H9 (cell line): ENCODE results near the gene SLC35B2. TPM values are rescaled to one million over a fixed set of nuclear protein-coding genes. Genes with fewer than 3 reads are reported as not detected.

Experiments used
- DNase-seq: peaks from one replicate; pipeline ENCODE4 v3.0.0-alpha.2; 2017
- H2AFZ ChIP-seq: one replicate; pipeline ENCODE4 v1.6.1; 2013; ENCODE audit warnings: mild to moderate bottlenecking, low read length, control low read depth, moderate library complexity
- H2AK5ac ChIP-seq: 2 replicates; pipeline ENCODE4 v1.6.1; 2013; ENCODE audit warnings: low read length, control low read depth, mixed read lengths; ENCODE audit not compliant: insufficient read length
- H2BK120ac ChIP-seq: one replicate; pipeline ENCODE4 v1.6.1; 2013; ENCODE audit warnings: low read depth, mild to moderate bottlenecking, low read length, control low read depth, inconsistent platforms; ENCODE audit not compliant: poor library complexity, severe bottlenecking
- H2BK12ac ChIP-seq: 2 replicates; pipeline ENCODE4 v1.6.1; 2013; ENCODE audit warnings: low read length, control low read depth, mixed read lengths, low read depth; ENCODE audit not compliant: insufficient read length
- H2BK15ac ChIP-seq: 2 replicates; pipeline ENCODE4 v1.6.1; 2013; ENCODE audit warnings: low read depth, low read length, control low read depth
- H2BK20ac ChIP-seq: one replicate; pipeline ENCODE4 v1.6.1; 2013; ENCODE audit warnings: low read depth, mild to moderate bottlenecking, low read length, control low read depth, inconsistent platforms; ENCODE audit not compliant: poor library complexity, severe bottlenecking
- H2BK5ac ChIP-seq: 2 replicates; pipeline ENCODE4 v1.6.1; 2013; ENCODE audit warnings: low read length, control low read depth, mixed read lengths; ENCODE audit not compliant: insufficient read length
- H3K14ac ChIP-seq: 2 replicates; pipeline ENCODE4 v1.6.1; 2013; ENCODE audit warnings: low read length, control low read depth; ENCODE audit not compliant: insufficient read depth
- H3K18ac ChIP-seq: 2 replicates; pipeline ENCODE4 v1.6.1; 2013; ENCODE audit warnings: low read depth, mild to moderate bottlenecking, mixed read lengths, low read length, control low read depth; ENCODE audit not compliant: insufficient read length
- H3K23ac ChIP-seq: 2 replicates; pipeline ENCODE4 v1.6.1; 2013; ENCODE audit warnings: low read length, control low read depth, mixed read lengths, low read depth; ENCODE audit not compliant: insufficient read length
- H3K23me2 ChIP-seq: 2 replicates; pipeline ENCODE4 v1.6.1; 2013; ENCODE audit warnings: low read depth, mild to moderate bottlenecking, mixed read lengths, low read length, control low read depth; ENCODE audit not compliant: insufficient read length, poor library complexity, severe bottlenecking
- H3K27ac ChIP-seq: 2 replicates; pipeline ENCODE4 v1.5.1; 2013; ENCODE audit warnings: low read length, control low read depth, mixed read lengths, low read depth; ENCODE audit not compliant: insufficient read length
- H3K27me3 ChIP-seq: 2 replicates; pipeline ENCODE4 v1.6.1; 2013; ENCODE audit warnings: low read length, control low read depth, inconsistent platforms; ENCODE audit not compliant: insufficient read depth
- H3K4ac ChIP-seq: 2 replicates; pipeline ENCODE4 v1.6.1; 2013; ENCODE audit warnings: low read depth, mild to moderate bottlenecking, control low read depth, inconsistent platforms, low read length, moderate library complexity
- H3K4me1 ChIP-seq: 2 replicates; pipeline ENCODE4 v1.6.1; 2013; ENCODE audit warnings: low read length, control low read depth, inconsistent platforms; ENCODE audit not compliant: insufficient read depth
- H3K4me2 ChIP-seq: 2 replicates; pipeline ENCODE4 v1.6.1; 2013; ENCODE audit warnings: low read length, control low read depth, mixed read lengths; ENCODE audit not compliant: insufficient read length, insufficient read depth
- H3K56ac ChIP-seq: 2 replicates; pipeline ENCODE4 v1.6.1; 2013; ENCODE audit warnings: low read depth, mild to moderate bottlenecking, mixed read lengths, low read length, control low read depth; ENCODE audit not compliant: insufficient read length
- H3K79me1 ChIP-seq: 2 replicates; pipeline ENCODE4 v1.6.1; 2013; ENCODE audit warnings: low read depth, mild to moderate bottlenecking, moderate library complexity, low read length, control low read depth, inconsistent platforms; ENCODE audit not compliant: insufficient read depth, poor library complexity, severe bottlenecking
- H3K79me2 ChIP-seq: 2 replicates; pipeline ENCODE4 v1.6.1; 2013; ENCODE audit warnings: low read length, control low read depth, inconsistent platforms; ENCODE audit not compliant: insufficient read depth
- H3K9ac ChIP-seq: 2 replicates; pipeline ENCODE4 v1.6.1; 2013; ENCODE audit warnings: low read length, control low read depth, mixed read lengths; ENCODE audit not compliant: insufficient read length; ENCODE audit errors: extremely low read depth
- H3K9me3 ChIP-seq: one replicate; pipeline ENCODE4 v1.6.1; 2013; ENCODE audit warnings: low read depth, low read length, inconsistent platforms; ENCODE audit not compliant: control insufficient read depth
- H3T11ph ChIP-seq: one replicate; pipeline ENCODE4 v1.6.1; 2013; ENCODE audit warnings: mild to moderate bottlenecking, low read length, control low read depth, inconsistent platforms
- H4K20me1 ChIP-seq: one replicate; pipeline ENCODE4 v1.6.1; 2013; ENCODE audit not compliant: control insufficient read depth, insufficient read length, insufficient read depth
- H4K5ac ChIP-seq: 2 replicates; pipeline ENCODE4 v1.6.1; 2013; ENCODE audit warnings: low read depth, mild to moderate bottlenecking, mixed read lengths, low read length, control low read depth; ENCODE audit not compliant: insufficient read length
- H4K8ac ChIP-seq: replicated peaks from 2 replicates; pipeline ENCODE4 v1.6.1; 2013; ENCODE audit warnings: low read length, control low read depth, mixed read lengths, low read depth; ENCODE audit not compliant: insufficient read length
- H4K91ac ChIP-seq: 2 replicates; pipeline ENCODE4 v1.6.1; 2013; ENCODE audit warnings: low read depth, mild to moderate bottlenecking, moderate library complexity, mixed read lengths, low read length, control low read depth; ENCODE audit not compliant: insufficient read length
- H3K27ac Mint-ChIP-seq, 3 experiments: 2 replicates in 2 of 3; 3 replicates in 1 of 3; pipeline ENCODE4 v1.8.0; 2020 to 2021; ENCODE audit warnings: mixed read lengths in 3 of 3, mild to moderate bottlenecking in 1 of 3, moderate library complexity in 1 of 3
- H3K27me3 Mint-ChIP-seq: 2 replicates; pipeline ENCODE4 v1.8.0; 2021; ENCODE audit warnings: low read depth, mild to moderate bottlenecking, moderate library complexity, mixed read lengths
- H3K36me3 Mint-ChIP-seq, 3 experiments: 2 replicates in 2 of 3; 3 replicates in 1 of 3; pipeline ENCODE4 v1.8.0; 2020 to 2021; ENCODE audit warnings: low read depth in 3 of 3, mixed read lengths in 3 of 3; ENCODE audit not compliant: insufficient read depth in 1 of 3
- H3K4me1 Mint-ChIP-seq, 2 experiments: 2 replicates each; pipeline ENCODE4 v1.8.0; 2020; ENCODE audit warnings: mixed read lengths in 2 of 2
- H3K4me3 Mint-ChIP-seq, 2 experiments: 2 replicates in 1 of 2; 3 replicates in 1 of 2; pipeline ENCODE4 v1.8.0; 2020 to 2021; ENCODE audit warnings: mild to moderate bottlenecking in 2 of 2, mixed read lengths in 2 of 2, moderate library complexity in 1 of 2
- H3K9me3 Mint-ChIP-seq, 2 experiments: 2 replicates in 1 of 2; 3 replicates in 1 of 2; pipeline ENCODE4 v1.8.0; 2020; ENCODE audit warnings: mild to moderate bottlenecking in 2 of 2, mixed read lengths in 2 of 2, moderate library complexity in 1 of 2
- WGBS: extraction: QIAGEN DNeasy Blood & Tissue Kit; methylation state at CpG from one replicate; pipeline ENCODE4 v1.1.7; 2013; ENCODE audit warnings: missing lambda C conversion rate, low lambda C conversion rate, mixed read lengths; ENCODE audit not compliant: insufficient read length; ENCODE audit errors: extremely low coverage; 5-methylcytosine and 5-hydroxymethylcytosine counted together
- total RNA-seq: library from RNA; stranded (reverse); gene quantifications from 2 replicates; pipeline ENCODE4 v1.2.1, GENCODE V29; 2021
- TF ChIP-seq, protein P1 (sequence below): fragments of 200-600 bp; sonication (generic); conservative IDR thresholded peaks from 3 replicates; pipeline ENCODE4 v1.8.0; 2021; ENCODE audit warnings: antibody characterized with exemption, mild to moderate bottlenecking

The SLC35B2 gene
- total RNA-seq, 1 experiment from 2014 or later, result 34.5 TPM

DNA sequence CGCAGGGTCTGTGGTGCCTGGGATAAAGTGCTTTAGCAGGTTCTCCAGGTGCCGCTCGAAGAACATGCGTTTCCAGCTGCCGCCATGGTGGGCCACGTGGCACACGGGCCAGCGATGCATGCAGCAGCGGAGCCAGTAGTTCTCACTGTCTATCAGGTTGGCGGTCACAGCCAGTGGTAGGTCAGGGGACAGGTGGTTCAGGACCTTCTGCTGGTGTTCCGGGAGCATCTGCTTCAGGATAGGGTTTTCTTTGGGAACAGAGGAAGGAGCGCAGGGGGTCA, 28.9 kb upstream of the SLC35B2 start:
- H4K20me1 ChIP-seq, result no peaks in the 10 kb centered on the region
- no peak overlapping the region for H3K4ac ChIP-seq
- Mint-ChIP-seq H3K4me3 (no peak overlapping the region), H3K9me3 (no peaks in the 10 kb centered on the region), H3K27ac (no peak overlapping the region), H3K27me3 (peaks cover 81% of the 10 kb centered on the region), H3K4me1 (peaks cover 6 to 8% of the 10 kb centered on the region in 2 experiments; a peak in 3 of 4 replicates), H3K36me3 (no peaks in the 10 kb centered on the region)
- no peak overlapping the region for H2BK5ac ChIP-seq
- TF ChIP-seq, protein P1, sequence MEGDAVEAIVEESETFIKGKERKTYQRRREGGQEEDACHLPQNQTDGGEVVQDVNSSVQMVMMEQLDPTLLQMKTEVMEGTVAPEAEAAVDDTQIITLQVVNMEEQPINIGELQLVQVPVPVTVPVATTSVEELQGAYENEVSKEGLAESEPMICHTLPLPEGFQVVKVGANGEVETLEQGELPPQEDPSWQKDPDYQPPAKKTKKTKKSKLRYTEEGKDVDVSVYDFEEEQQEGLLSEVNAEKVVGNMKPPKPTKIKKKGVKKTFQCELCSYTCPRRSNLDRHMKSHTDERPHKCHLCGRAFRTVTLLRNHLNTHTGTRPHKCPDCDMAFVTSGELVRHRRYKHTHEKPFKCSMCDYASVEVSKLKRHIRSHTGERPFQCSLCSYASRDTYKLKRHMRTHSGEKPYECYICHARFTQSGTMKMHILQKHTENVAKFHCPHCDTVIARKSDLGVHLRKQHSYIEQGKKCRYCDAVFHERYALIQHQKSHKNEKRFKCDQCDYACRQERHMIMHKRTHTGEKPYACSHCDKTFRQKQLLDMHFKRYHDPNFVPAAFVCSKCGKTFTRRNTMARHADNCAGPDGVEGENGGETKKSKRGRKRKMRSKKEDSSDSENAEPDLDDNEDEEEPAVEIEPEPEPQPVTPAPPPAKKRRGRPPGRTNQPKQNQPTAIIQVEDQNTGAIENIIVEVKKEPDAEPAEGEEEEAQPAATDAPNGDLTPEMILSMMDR, result no peak
- H3K23me2 ChIP-seq, result no peaks in the 10 kb centered on the region
- H3K9ac ChIP-seq, result no peak overlapping the region
- no peak overlapping the region for H3K27ac ChIP-seq
- no peak overlapping the region; the same call in 1 of the 2 replicates for H3K14ac ChIP-seq
- no peak overlapping the region for H4K91ac ChIP-seq
- no peak overlapping the region for H3K18ac ChIP-seq
- no peak overlapping the region for H2BK12ac ChIP-seq
- no peaks in the 10 kb centered on the region for H3K9me3 ChIP-seq
- no peaks in the 10 kb centered on the region for H3K4me1 ChIP-seq
- no peaks in the 10 kb centered on the region for H3K79me1 ChIP-seq
- H3K56ac ChIP-seq, result no peak overlapping the region
- H3T11ph ChIP-seq, result no peak overlapping the region
- no peak overlapping the region for H2BK20ac ChIP-seq
- no peak overlapping the region for H4K8ac ChIP-seq
- no peaks in the 10 kb centered on the region; the same call in 1 of the 2 replicates for H3K27me3 ChIP-seq
- no peaks in the 10 kb centered on the region for H3K79me2 ChIP-seq
- H2BK15ac ChIP-seq, result no peak overlapping the region
- H4K5ac ChIP-seq, result no peak overlapping the region
- no peak overlapping the region for H2BK120ac ChIP-seq
- H3K23ac ChIP-seq, result no peak overlapping the region
- no peak overlapping the region for H2AFZ ChIP-seq
- H2AK5ac ChIP-seq, result no peak overlapping the region
- no peak for DNase-seq
- H3K4me2 ChIP-seq, result no peak overlapping the region
- whole genome bisulfite sequencing, result no CpG with 5 or more reads among the region's 12 CpGs
